Measurements from ENCODE around the gene MINAR1.
"Not testable (repeated sequence)": the region's sequence is repeated elsewhere in the genome, so short reads cannot be mapped to it uniquely, and the experiment has no call there.

The MINAR1 gene, protein sequence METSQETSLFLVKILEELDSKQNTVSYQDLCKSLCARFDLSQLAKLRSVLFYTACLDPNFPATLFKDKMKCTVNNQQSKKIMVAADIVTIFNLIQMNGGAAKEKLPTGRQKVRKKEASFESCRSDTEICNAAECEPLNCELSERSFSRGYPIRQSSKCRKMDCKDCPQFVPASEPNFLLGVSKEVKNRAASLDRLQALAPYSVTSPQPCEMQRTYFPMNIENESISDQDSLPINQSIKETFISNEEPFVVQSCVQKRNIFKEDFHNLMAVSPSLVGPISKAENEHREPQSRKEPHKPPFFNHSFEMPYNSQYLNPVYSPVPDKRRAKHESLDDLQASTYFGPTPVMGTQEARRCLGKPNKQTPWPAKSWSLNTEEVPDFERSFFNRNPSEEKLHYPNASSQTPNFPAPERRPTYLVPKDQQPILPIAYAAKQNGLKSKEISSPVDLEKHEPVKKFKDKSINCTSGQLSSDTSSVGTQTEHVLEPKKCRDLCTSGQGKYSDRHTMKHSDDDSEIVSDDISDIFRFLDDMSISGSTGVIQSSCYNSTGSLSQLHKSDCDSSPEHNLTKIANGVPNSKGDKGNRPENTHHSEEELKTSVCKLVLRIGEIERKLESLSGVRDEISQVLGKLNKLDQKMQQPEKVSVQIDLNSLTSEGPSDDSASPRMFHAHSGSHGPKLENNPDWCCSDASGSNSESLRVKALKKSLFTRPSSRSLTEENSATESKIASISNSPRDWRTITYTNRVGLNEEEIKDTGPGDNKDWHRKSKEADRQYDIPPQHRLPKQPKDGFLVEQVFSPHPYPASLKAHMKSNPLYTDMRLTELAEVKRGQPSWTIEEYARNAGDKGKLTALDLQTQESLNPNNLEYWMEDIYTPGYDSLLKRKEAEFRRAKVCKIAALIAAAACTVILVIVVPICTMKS

GRCh38 chr15:79431636-79432344 lies at the start of gene MINAR1:
MINAR1 (plus strand) TSS chr15:79432336; CDS start chr15:79456148, 23,812 bp downstream.
- in situ Hi-C loops (cut with HindIII; ENCODE audit: low sequenced_read_pairs), result no loop called here

DNA sequence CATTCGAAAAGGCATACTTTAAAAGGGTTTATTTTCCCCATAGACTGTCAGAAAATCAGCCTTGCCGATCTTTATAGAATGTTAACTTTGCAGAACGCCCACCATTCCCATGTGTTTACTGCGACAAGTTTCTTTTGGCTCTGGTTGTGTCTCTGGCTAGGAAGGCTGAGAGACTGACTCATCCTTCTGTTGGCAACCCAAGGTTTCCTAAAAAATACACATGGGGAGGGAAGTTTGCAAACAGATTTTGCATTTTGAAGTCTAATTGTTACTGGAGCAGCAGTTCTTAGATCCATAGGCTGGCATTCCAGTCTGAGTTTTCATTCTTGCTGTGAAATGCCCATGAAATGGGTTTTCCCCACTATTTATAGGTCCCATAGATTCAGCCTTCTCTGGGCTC lies 37.9 kb upstream of the MINAR1 start:
- in situ Hi-C loops (cut with HindIII; ENCODE audit: low sequenced_read_pairs), result no loop called here

GRCh38 chr15:79396850-79397249 lies 35.3 kb upstream of the MINAR1 start:
- in situ Hi-C loops (cut with HindIII; ENCODE audit: low sequenced_read_pairs), result no loop called here

DNA sequence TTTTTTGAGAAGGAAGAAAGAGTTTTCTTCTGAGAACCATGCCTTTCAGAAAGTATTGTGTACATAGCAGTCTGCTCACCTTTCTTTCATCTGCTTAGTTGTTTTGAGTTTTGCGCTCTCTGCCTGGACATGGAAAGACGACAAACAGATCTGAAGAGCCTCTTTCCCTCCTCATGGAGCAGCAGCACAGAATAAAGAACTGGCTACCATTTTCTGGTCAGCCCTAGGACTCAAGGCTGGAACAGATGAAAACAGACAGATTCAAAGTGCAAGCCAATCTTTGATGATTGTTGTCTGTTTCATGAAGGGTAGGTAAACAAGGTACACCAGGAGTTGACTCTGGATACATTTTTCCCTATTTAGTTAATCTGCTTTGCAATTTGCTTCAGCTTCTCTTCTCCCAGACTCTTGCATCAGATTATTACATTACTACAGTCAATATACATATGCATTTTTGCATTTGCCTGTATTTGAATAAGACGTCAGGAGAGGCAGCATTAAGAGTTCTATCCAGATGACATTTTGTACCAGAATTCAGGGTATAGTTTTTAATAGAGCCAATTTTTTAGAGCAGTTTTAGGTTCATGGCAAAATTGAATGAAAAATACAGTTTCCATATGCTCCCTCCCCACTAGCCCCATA lies 34.7 kb upstream of the MINAR1 start:
- in situ Hi-C loops (cut with HindIII; ENCODE audit: low sequenced_read_pairs), result no loop called here

GRCh38 chr15:79399606-79400005 lies 32.5 kb upstream of the MINAR1 start:
- in situ Hi-C loops (cut with HindIII; ENCODE audit: low sequenced_read_pairs), result no loop called here

DNA sequence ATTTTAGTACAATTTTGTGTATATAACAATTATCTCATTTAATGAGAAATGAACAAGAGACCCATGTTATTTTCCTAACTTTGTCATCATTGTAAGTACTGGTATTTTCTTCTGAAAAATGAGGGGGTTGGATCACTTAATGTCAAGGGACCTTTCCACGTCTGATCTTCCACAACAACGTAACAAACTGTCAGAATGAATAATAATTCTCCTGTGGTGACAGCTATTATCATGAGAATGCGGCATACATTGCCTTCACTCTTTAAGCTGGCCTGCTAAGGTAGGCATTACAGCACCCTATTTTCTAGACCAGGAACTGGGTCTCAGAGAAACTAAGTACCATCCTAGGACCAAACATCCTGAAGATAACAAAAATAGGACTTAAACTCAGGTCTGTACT lies 31.5 kb upstream of the MINAR1 start:
- in situ Hi-C loops (cut with HindIII; ENCODE audit: low sequenced_read_pairs), result no loop called here

GRCh38 chr15:79401301-79401700 lies 30.8 kb upstream of the MINAR1 start:
- in situ Hi-C loops (cut with HindIII; ENCODE audit: low sequenced_read_pairs), result no loop called here

DNA sequence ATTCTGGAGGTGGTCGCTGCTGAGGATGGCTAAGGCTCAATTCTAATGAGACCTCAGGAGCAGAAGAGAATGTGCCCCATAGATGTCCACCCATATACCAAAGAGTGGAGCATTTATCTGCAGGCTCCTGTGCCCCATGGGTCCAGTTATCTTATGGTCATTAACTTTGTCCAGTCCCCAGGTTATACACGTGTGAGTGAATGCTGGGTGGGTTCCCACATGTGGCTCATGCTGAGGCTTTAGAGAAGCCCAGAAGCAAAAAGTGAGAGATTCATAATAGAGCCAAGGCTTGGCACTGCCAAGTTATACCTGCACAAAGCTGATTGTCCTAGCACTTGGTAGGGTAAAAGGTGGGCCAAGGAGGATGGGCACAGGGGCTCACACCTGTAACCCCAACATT lies 30.0 kb upstream of the MINAR1 start:
- in situ Hi-C loops (cut with HindIII; ENCODE audit: low sequenced_read_pairs), result no loop called here

- in situ Hi-C loops (cut with HindIII; ENCODE audit: low sequenced_read_pairs), result no loop called here
Observed at GRCh38 chr15:79403501-79403900, 28.6 kb upstream of the MINAR1 start.

GRCh38 chr15:79406210-79406609 lies 25.9 kb upstream of the MINAR1 start:
- in situ Hi-C loops (cut with HindIII; ENCODE audit: low sequenced_read_pairs), result no loop called here

GRCh38 chr15:79408041-79408440 lies 24.1 kb upstream of the MINAR1 start:
- in situ Hi-C loops (cut with HindIII; ENCODE audit: low sequenced_read_pairs), result no loop called here

DNA sequence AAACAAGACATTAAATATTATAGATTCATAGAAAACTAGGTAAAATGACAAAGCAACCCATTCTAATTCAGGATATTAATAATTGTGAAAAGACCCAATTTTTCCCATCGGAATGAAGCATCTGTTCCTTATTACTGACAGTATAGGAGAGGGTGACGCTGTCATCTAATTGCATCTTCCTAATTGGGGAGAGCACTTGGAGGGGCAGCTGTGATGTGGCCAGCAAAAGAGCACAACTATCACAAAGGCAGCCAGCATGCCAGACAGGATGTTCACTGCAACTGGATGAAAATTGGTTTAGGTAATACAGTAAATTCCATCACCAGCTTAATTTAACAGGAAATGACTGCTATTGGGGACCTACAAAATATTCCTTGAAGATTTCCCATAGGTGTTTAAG lies 21.9 kb upstream of the MINAR1 start:
- in situ Hi-C loops (cut with HindIII; ENCODE audit: low sequenced_read_pairs), result no loop called here

DNA sequence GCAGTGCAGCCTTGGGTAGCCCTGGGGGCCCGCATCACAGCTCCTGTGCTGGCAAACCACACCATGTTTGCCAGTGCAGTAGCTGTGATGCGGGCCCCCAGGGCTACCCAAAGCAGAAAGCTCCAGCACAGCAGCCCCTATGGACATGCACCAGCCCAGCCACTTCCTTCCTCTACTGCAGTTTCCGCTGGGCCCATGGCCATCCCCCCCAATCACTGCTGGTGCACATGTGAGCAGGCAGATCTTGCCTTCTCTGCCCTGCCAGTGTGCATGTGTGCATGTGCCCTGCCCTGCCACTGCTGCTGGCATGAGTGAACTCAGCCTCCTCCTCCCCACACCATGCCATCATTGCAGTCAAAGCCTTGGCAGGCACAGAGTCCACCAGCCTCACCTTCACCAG lies 20.1 kb upstream of the MINAR1 start:
- in situ Hi-C loops (cut with HindIII; ENCODE audit: low sequenced_read_pairs), result no loop called here

DNA sequence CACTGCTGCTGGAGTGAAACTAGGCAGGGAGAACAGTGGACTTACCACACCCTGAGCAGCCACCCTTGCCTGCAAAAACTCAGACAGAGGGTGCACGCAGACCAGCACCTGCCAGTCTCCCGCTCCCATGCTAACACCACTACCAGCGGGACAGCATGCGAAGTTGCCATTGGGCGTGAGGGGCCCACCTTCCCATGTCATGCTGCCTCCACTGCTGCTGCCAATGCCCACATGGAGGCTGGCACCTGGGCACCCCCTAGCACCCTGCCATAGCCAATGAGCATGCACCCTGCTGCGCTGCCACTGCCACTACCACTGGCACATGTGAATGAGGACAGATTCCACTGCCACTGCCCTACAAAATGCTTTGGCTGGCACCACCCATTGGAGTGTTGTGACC lies 19.7 kb upstream of the MINAR1 start:
- in situ Hi-C loops (cut with HindIII; ENCODE audit: low sequenced_read_pairs), result no loop called here

GRCh38 chr15:79416876-79417275 lies 15.3 kb upstream of the MINAR1 start:
- in situ Hi-C loops (cut with HindIII; ENCODE audit: low sequenced_read_pairs), result no loop called here

DNA sequence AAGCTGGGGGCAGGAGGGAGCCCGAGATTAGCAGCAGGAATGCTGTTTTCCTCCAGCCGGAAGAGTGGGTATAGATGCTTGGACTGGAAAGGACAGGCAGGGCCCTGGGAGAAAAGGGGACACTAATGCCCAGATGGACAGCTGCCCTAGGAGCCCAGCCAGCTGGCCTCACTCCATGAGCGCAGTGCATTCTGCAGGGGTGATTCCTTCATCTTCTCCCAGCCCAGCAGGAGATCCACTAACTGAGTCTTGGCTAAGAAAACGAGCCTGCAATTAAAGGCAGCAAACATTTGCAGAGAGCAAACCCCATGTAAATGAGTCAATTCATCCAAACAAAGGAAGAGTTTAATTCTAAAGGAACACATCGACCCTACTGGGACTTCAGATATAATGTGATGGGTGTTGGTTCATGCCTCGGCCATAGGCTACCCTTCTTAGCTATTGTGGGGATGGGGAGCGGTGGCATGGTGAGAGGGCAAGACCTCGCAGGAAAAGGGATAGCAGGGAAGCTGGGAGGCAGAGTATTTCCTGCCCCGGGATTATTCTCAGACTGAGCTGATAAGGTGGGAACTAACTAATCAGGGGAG lies 13.3 kb upstream of the MINAR1 start:
- in situ Hi-C loops (cut with HindIII; ENCODE audit: low sequenced_read_pairs), result no loop called here

- in situ Hi-C loops (cut with HindIII; ENCODE audit: low sequenced_read_pairs), result no loop called here
Observed at GRCh38 chr15:79425591-79426295, 6.4 kb upstream of the MINAR1 start.

- in situ Hi-C loops (cut with HindIII; ENCODE audit: low sequenced_read_pairs), result not testable (repeated sequence)
Observed at GRCh38 chr15:79426899-79427298, 5.2 kb upstream of the MINAR1 start.

- in situ Hi-C loops (cut with HindIII; ENCODE audit: low sequenced_read_pairs), result no loop called here
Observed at GRCh38 chr15:79427781-79428598, 4.1 kb upstream of the MINAR1 start.
